ENCODE results near the gene DLEC1.

The DLEC1 gene

GRCh38 chr3:38120693-38121450 lies 81.9 kb downstream of the DLEC1 start:
- H3K9me3 ChIP-seq (ENCODE audit: control insufficient read depth in 1 of 2, low read length in 2 of 2): no peaks in the 10 kb centered on the region
- peaks cover 40 to 57% of the 10 kb centered on the region in 2 donors for H3K36me3 ChIP-seq (ENCODE audit: control insufficient read depth in 1 of 2, insufficient read depth in 2 of 2, low read length in 2 of 2)
- no peaks in the 10 kb centered on the region for H3K27me3 ChIP-seq (ENCODE audit: control insufficient read depth in 1 of 2, insufficient read depth in 2 of 2, low read length in 2 of 2)
- H3K27ac ChIP-seq (ENCODE audit: low read depth, low read length): no peak overlapping the region
- H3K4me1 ChIP-seq (ENCODE audit: control insufficient read depth in 1 of 2, insufficient read depth in 2 of 2, low read length in 2 of 2): peaks cover 3 to 4% of the 10 kb centered on the region in 2 donors
- no peak overlapping the region for H3K9ac ChIP-seq (ENCODE audit: low read depth in 1 of 2, low read length in 2 of 2)
- H3K4me3 ChIP-seq (ENCODE audit: low read depth in 1 of 2, low read length in 2 of 2): no peak overlapping the region

- Histone ChIP-seq H3K4me1 (ENCODE audit: control insufficient read depth in 1 of 2, insufficient read depth in 2 of 2, low read length in 2 of 2) (peaks cover 3 to 4% of the 10 kb centered on the region in 2 donors), H3K36me3 (ENCODE audit: control insufficient read depth in 1 of 2, insufficient read depth in 2 of 2, low read length in 2 of 2) (peaks cover 46 to 63% of the 10 kb centered on the region in 2 donors), H3K4me3 (ENCODE audit: low read depth in 1 of 2, low read length in 2 of 2) (no peak overlapping the region), H3K27ac (ENCODE audit: low read depth, low read length) (no peak overlapping the region), H3K27me3 (ENCODE audit: control insufficient read depth in 1 of 2, insufficient read depth in 2 of 2, low read length in 2 of 2) (no peaks in the 10 kb centered on the region), H3K9ac (ENCODE audit: low read depth in 1 of 2, low read length in 2 of 2) (no peak overlapping the region), H3K9me3 (ENCODE audit: control insufficient read depth in 1 of 2, low read length in 2 of 2) (no peaks in the 10 kb centered on the region)
These were observed 82.4 kb downstream of the DLEC1 start for GRCh38 chr3:38121451-38121831.

- peaks cover 51 to 68% of the 10 kb centered on the region in 2 donors for H3K36me3 ChIP-seq (ENCODE audit: control insufficient read depth in 1 of 2, insufficient read depth in 2 of 2, low read length in 2 of 2)
- no peak overlapping the region for H3K9ac ChIP-seq (ENCODE audit: low read depth in 1 of 2, low read length in 2 of 2)
- peaks cover 3 to 4% of the 10 kb centered on the region in 2 donors for H3K4me1 ChIP-seq (ENCODE audit: control insufficient read depth in 1 of 2, insufficient read depth in 2 of 2, low read length in 2 of 2)
- no peaks in the 10 kb centered on the region for H3K27me3 ChIP-seq (ENCODE audit: control insufficient read depth in 1 of 2, insufficient read depth in 2 of 2, low read length in 2 of 2)
- H3K27ac ChIP-seq (ENCODE audit: low read depth, low read length): no peak overlapping the region
- H3K9me3 ChIP-seq (ENCODE audit: control insufficient read depth in 1 of 2, low read length in 2 of 2): no peaks in the 10 kb centered on the region
- H3K4me3 ChIP-seq (ENCODE audit: low read depth in 1 of 2, low read length in 2 of 2): no peak overlapping the region
These were observed 82.9 kb downstream of the DLEC1 start for GRCh38 chr3:38121832-38122461.

GRCh38 chr3:38122712-38123290 lies 83.8 kb downstream of the DLEC1 start:
- no peaks in the 10 kb centered on the region for H3K27me3 ChIP-seq (ENCODE audit: control insufficient read depth in 1 of 2, insufficient read depth in 2 of 2, low read length in 2 of 2)
- H3K27ac ChIP-seq (ENCODE audit: low read depth, low read length): no peak overlapping the region
- peaks cover 59 to 76% of the 10 kb centered on the region in 2 donors for H3K36me3 ChIP-seq (ENCODE audit: control insufficient read depth in 1 of 2, insufficient read depth in 2 of 2, low read length in 2 of 2)

GRCh38 chr3:38124324-38125122 lies 85.5 kb downstream of the DLEC1 start:
- Histone ChIP-seq H3K4me1 (ENCODE audit: control insufficient read depth in 1 of 2, insufficient read depth in 2 of 2, low read length in 2 of 2) (peaks cover 4 to 6% of the 10 kb centered on the region in 2 donors), H3K9me3 (ENCODE audit: control insufficient read depth in 1 of 2, low read length in 2 of 2) (no peaks in the 10 kb centered on the region), H3K27me3 (ENCODE audit: control insufficient read depth in 1 of 2, insufficient read depth in 2 of 2, low read length in 2 of 2) (no peaks in the 10 kb centered on the region), H3K27ac (ENCODE audit: low read depth, low read length) (no peak overlapping the region), H3K9ac (ENCODE audit: low read depth in 1 of 2, low read length in 2 of 2) (no peak overlapping the region), H3K36me3 (ENCODE audit: control insufficient read depth in 1 of 2, insufficient read depth in 2 of 2, low read length in 2 of 2) (peaks cover 68 to 87% of the 10 kb centered on the region in 2 donors), H3K4me3 (ENCODE audit: low read depth in 1 of 2, low read length in 2 of 2) (no peak overlapping the region)

More at GRCh38 chr3:38122712-38123290, 83.8 kb downstream of the DLEC1 start:
- no peak overlapping the region for H3K4me3 ChIP-seq (ENCODE audit: low read depth in 1 of 2, low read length in 2 of 2)
- no peak overlapping the region for H3K9ac ChIP-seq (ENCODE audit: low read depth in 1 of 2, low read length in 2 of 2)
- no peaks in the 10 kb centered on the region for H3K9me3 ChIP-seq (ENCODE audit: control insufficient read depth in 1 of 2, low read length in 2 of 2)
- peaks cover 1 to 4% of the 10 kb centered on the region in 2 donors for H3K4me1 ChIP-seq (ENCODE audit: control insufficient read depth in 1 of 2, insufficient read depth in 2 of 2, low read length in 2 of 2)

GRCh38 chr3:38125305-38126120 lies 86.5 kb downstream of the DLEC1 start:
- H3K4me3 ChIP-seq (ENCODE audit: low read depth in 1 of 2, low read length in 2 of 2): no peak overlapping the region
- no peaks in the 10 kb centered on the region for H3K9me3 ChIP-seq (ENCODE audit: control insufficient read depth in 1 of 2, low read length in 2 of 2)
- no peaks in the 10 kb centered on the region for H3K27me3 ChIP-seq (ENCODE audit: control insufficient read depth in 1 of 2, insufficient read depth in 2 of 2, low read length in 2 of 2)
- H3K36me3 ChIP-seq (ENCODE audit: control insufficient read depth in 1 of 2, insufficient read depth in 2 of 2, low read length in 2 of 2): peaks cover 62 to 89% of the 10 kb centered on the region in 2 donors
- no peak overlapping the region for H3K27ac ChIP-seq (ENCODE audit: low read depth, low read length)
- H3K4me1 ChIP-seq (ENCODE audit: control insufficient read depth in 1 of 2, insufficient read depth in 2 of 2, low read length in 2 of 2): peaks cover 8 to 11% of the 10 kb centered on the region in 2 donors
- H3K9ac ChIP-seq (ENCODE audit: low read depth in 1 of 2, low read length in 2 of 2): no peak overlapping the region

- Histone ChIP-seq H3K27ac (ENCODE audit: low read depth, low read length) (no peak overlapping the region), H3K4me1 (ENCODE audit: control insufficient read depth in 1 of 2, insufficient read depth in 2 of 2, low read length in 2 of 2) (peaks cover 16 to 17% of the 10 kb centered on the region in 2 donors), H3K9me3 (ENCODE audit: control insufficient read depth in 1 of 2, low read length in 2 of 2) (no peaks in the 10 kb centered on the region), H3K36me3 (ENCODE audit: control insufficient read depth in 1 of 2, insufficient read depth in 2 of 2, low read length in 2 of 2) (peaks cover 57 to 88% of the 10 kb centered on the region in 2 donors), H3K4me3 (ENCODE audit: low read depth in 1 of 2, low read length in 2 of 2) (no peak overlapping the region), H3K27me3 (ENCODE audit: control insufficient read depth in 1 of 2, insufficient read depth in 2 of 2, low read length in 2 of 2) (no peaks in the 10 kb centered on the region), H3K9ac (ENCODE audit: low read depth in 1 of 2, low read length in 2 of 2) (no peak overlapping the region)
These were observed 87.3 kb downstream of the DLEC1 start for GRCh38 chr3:38126121-38126892.

- Histone ChIP-seq H3K9me3 (ENCODE audit: control insufficient read depth in 1 of 2, low read length in 2 of 2) (no peaks in the 10 kb centered on the region), H3K36me3 (ENCODE audit: control insufficient read depth in 1 of 2, insufficient read depth in 2 of 2, low read length in 2 of 2) (peaks cover 54 to 86% of the 10 kb centered on the region in 2 donors), H3K27me3 (ENCODE audit: control insufficient read depth in 1 of 2, insufficient read depth in 2 of 2, low read length in 2 of 2) (no peaks in the 10 kb centered on the region), H3K27ac (ENCODE audit: low read depth, low read length) (no peak overlapping the region), H3K4me3 (ENCODE audit: low read depth in 1 of 2, low read length in 2 of 2) (no peak overlapping the region), H3K9ac (ENCODE audit: low read depth in 1 of 2, low read length in 2 of 2) (no peak overlapping the region), H3K4me1 (ENCODE audit: control insufficient read depth in 1 of 2, insufficient read depth in 2 of 2, low read length in 2 of 2) (peaks cover 27 to 31% of the 10 kb centered on the region in 2 donors)
These were observed 88.7 kb downstream of the DLEC1 start for GRCh38 chr3:38127611-38128302.
